Endothelial cell of umbilical vein (primary cell): ENCODE measurements around the gene ITGA8. TPM values are rescaled to one million over a fixed set of nuclear protein-coding genes. Genes with fewer than 3 reads are reported as not detected.
A peak's percentile ranks its signal among the peaks of the same experiment; 100 is the strongest.

Experiments
- BruUV-seq: library from RNA; stranded (reverse); fragments of 400-500 nt; replicated peaks from 2 replicates; lab custom pipeline; 2021; lab: Mats Ljungman, UMichigan
- CTCF ChIA-PET: fragments of 300-600, 350-600 bp; sonication (Branson Sonifier 250); formaldehyde crosslinking; loops from one replicate; lab custom pipeline; 2021; ENCODE audit warnings: antibody characterized with exemption, inconsistent platforms; lab: Charles Lee
- POLR2A ChIA-PET: fragments of 300-600, 350-600 bp; sonication (Branson Sonifier 250); formaldehyde crosslinking; loops from one replicate; lab custom pipeline; 2021; ENCODE audit warnings: antibody characterized with exemption, inconsistent platforms; lab: Charles Lee
- DNase-seq: peaks from one replicate; pipeline ENCODE4 v3.0.0-alpha.2; 2011; ENCODE audit warnings: low read depth, low spot score
- FAIRE-seq: peaks from 2 replicates; lab custom pipeline; 2011; peaks lifted over from hg19 to GRCh38; lab: Jason Lieb, UNC
- H2AFZ ChIP-seq: 2 replicates; pipeline ENCODE4 v1.6.0; 2012; ENCODE audit warnings: low read depth, low read length, control low read depth, inconsistent platforms
- H3K27ac ChIP-seq: 2 replicates; pipeline ENCODE4 v1.5.1; 2011; ENCODE audit warnings: low read depth, mild to moderate bottlenecking, control low read depth, low read length, moderate library complexity; ENCODE audit not compliant: insufficient read depth
- H3K27me3 ChIP-seq, 2 experiments: 2 replicates each; pipeline versions ENCODE4 v1.6.0 to v1.6.1; 2011; ENCODE audit warnings: low read length in 2 of 2, mixed read lengths in 1 of 2; ENCODE audit not compliant: control insufficient read depth in 2 of 2, insufficient read depth in 2 of 2
- H3K36me3 ChIP-seq, 2 experiments: 2 replicates in 1 of 2; 3 replicates in 1 of 2; pipeline ENCODE4 v1.5.1; 2011; ENCODE audit warnings: low read length in 2 of 2, mild to moderate bottlenecking in 1 of 2, moderate library complexity in 1 of 2; ENCODE audit not compliant: control insufficient read depth in 2 of 2, insufficient read depth in 2 of 2; ENCODE audit errors: extremely low read depth in 1 of 2
- H3K4me1 ChIP-seq: 3 replicates; pipeline ENCODE4 v1.5.1; 2011; ENCODE audit warnings: mild to moderate bottlenecking, low read length; ENCODE audit not compliant: control insufficient read depth, insufficient read depth; ENCODE audit errors: extremely low read depth
- H3K4me2 ChIP-seq: 2 replicates; pipeline ENCODE4 v1.6.1; 2011; ENCODE audit warnings: low read length, control low read depth, mixed read lengths; ENCODE audit not compliant: insufficient read depth
- H3K4me3 ChIP-seq, 3 experiments: fragments of 200-600 bp in 1 of 3; sonication (generic), shearing (Covaris generic) in 1 of 3; replicated peaks in 1 of 3; 2 replicates each; pipeline ENCODE4 v1.5.1; 2011 to 2016; ENCODE audit warnings: control low read depth in 3 of 3, low read length in 3 of 3, mild to moderate bottlenecking in 2 of 3, inconsistent platforms in 1 of 3, low read depth in 1 of 3, moderate library complexity in 1 of 3; ENCODE audit not compliant: insufficient read depth in 1 of 3
- H3K79me2 ChIP-seq: 2 replicates; pipeline ENCODE4 v1.6.0; 2012; ENCODE audit warnings: low read length, inconsistent platforms; ENCODE audit not compliant: control insufficient read depth, insufficient read depth
- H3K9ac ChIP-seq: replicated peaks from 2 replicates; pipeline ENCODE3; 2011; ENCODE audit warnings: low read length, control low read depth; ENCODE audit not compliant: insufficient read depth; ENCODE audit errors: extremely low read depth
- H3K9me1 ChIP-seq: replicated peaks from 3 replicates; pipeline ENCODE4 v1.6.0; 2011; ENCODE audit warnings: mild to moderate bottlenecking, low read length; ENCODE audit not compliant: control insufficient read depth, insufficient read depth; ENCODE audit errors: extremely low read depth
- H3K9me3 ChIP-seq: replicated peaks from 2 replicates; pipeline ENCODE4 v1.5.1; 2012; ENCODE audit warnings: low read length, inconsistent platforms; ENCODE audit not compliant: control insufficient read depth, insufficient read depth
- H4K20me1 ChIP-seq: replicated peaks from 2 replicates; pipeline ENCODE3; 2011; ENCODE audit warnings: mild to moderate bottlenecking, low read length; ENCODE audit not compliant: control insufficient read depth, insufficient read depth; ENCODE audit errors: extremely low read depth
- EZH2 ChIP-seq: IDR thresholded peaks from 2 replicates; pipeline ENCODE4 v1.6.1; 2012; ENCODE audit warnings: borderline replicate concordance, low read depth, mild to moderate bottlenecking, moderate library complexity, low read length, inconsistent platforms; ENCODE audit not compliant: severe bottlenecking
- FOS ChIP-seq: IDR thresholded peaks from 2 replicates; pipeline ENCODE4 v1.6.1; 2011; ENCODE audit warnings: mild to moderate bottlenecking, low read length, moderate library complexity, borderline replicate concordance; ENCODE audit not compliant: insufficient read depth
- GATA2 ChIP-seq: IDR thresholded peaks from 2 replicates; pipeline ENCODE4 v1.7.0; 2011; ENCODE audit warnings: low read depth, mild to moderate bottlenecking, moderate library complexity, mixed read lengths, low read length; ENCODE audit not compliant: insufficient read length, insufficient read depth
- JUN ChIP-seq: IDR thresholded peaks from 2 replicates; pipeline ENCODE4 v1.6.1; 2011; ENCODE audit warnings: borderline replicate concordance, low read depth; ENCODE audit not compliant: insufficient read length, insufficient read depth
- MYC ChIP-seq: IDR thresholded peaks from one replicate; pipeline ENCODE4 v1.6.1; 2011; ENCODE audit warnings: mild to moderate bottlenecking, low read depth, low read length
- POLR2A ChIP-seq: IDR thresholded peaks from 2 replicates; pipeline ENCODE4 v1.6.1; 2012; ENCODE audit warnings: low read depth, mild to moderate bottlenecking, control low read depth, low read length
- POLR2AphosphoS5 ChIP-seq: IDR thresholded peaks from 2 replicates; pipeline ENCODE4 v1.6.1; 2012; ENCODE audit warnings: low read depth, mild to moderate bottlenecking, control low read depth, low read length, moderate library complexity; ENCODE audit not compliant: insufficient read depth
- dilution Hi-C: fragments of 300-500 bp; cut with MboI; formaldehyde crosslinking; loops from one replicate; pipeline ENCODE4 v1.15.0; 2019; ENCODE audit warnings: low sequenced_read_pairs; ENCODE audit not compliant: extremely low pct_ligation_motif_present
- intact Hi-C: fragments of 100-400 bp; cut with micrococcal nuclease; formaldehyde crosslinking; loops from one replicate; pipeline ENCODE4 v1.10.0; 2022
- polyA plus RNA-seq, 4 experiments: library from polyadenylated mRNA; depleted of rRNA in 3 of 4; stranded (reverse) in 3 of 4; unstranded in 1 of 4; fragments of >200 nt; gene quantifications; 2 replicates each; pipeline versions ENCODE4 v1.2.1 to v1.2.3, GENCODE V29; 2011 to 2012; ENCODE audit warnings: missing spikeins in 1 of 4
- total RNA-seq: library from RNA; stranded (reverse); gene quantifications from 2 replicates; pipeline ENCODE4 v1.2.3, GENCODE V29; 2021
- TF ChIP-seq, protein P1 (sequence below), 2 donors: IDR thresholded peaks; 1 replicate in 1 of 2; 2 replicates in 1 of 2; pipeline ENCODE4 v1.5.1; 2011; ENCODE audit warnings: low read length in 2 of 2, mild to moderate bottlenecking in 2 of 2, moderate library complexity in 2 of 2, control low read depth in 1 of 2, inconsistent platforms in 1 of 2, low read depth in 1 of 2; ENCODE audit not compliant: insufficient read depth in 1 of 2; ENCODE audit errors: extremely low read depth in 1 of 2

ITGA8 gene
- total and polyA plus RNA-seq, 2 donors (not counting 3 experiments of a cell fraction or from before 2014, with no cell fraction given), result 0.04 to 0.40 TPM

DNA sequence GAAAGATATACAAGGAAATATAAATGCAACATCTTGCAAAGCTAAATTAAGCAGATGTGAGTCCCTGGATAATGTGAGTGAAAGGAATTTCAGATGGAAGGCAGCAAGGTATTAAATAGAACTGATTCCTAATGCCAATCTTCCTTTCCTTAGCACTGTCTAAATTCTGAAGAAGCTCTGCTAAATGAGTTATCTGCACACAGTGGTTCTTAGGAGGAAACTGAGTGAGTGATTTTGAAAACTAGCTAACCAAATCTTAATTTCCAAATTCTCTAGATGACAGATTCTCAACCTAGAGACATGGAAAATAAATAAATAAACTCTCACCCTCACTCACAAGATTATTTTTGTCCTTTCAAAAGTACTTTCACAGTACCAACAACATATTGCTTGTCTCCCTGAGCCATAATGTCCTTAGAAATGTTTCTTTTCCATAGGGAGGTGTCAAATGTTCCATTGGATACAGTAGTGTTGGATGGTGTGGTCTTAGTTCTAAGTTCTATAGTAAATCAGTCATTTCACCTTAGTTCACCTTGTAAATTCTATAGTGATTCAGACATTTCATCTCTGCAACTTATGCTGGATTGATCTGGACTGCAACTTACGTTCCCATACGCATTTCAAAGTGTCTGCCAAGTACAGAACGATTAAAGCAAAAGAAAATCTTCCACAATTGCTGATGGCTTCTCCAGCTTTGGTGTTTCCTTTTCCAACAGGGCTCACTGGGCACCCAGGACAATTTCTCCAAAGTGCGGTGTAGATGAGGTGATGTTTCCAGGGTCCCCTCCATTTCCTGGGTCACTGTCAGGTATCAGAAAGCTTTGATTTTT lies 203.3 kb downstream of the ITGA8 start:
- no peaks in the 10 kb centered on the region for H3K4me1 ChIP-seq
- H4K20me1 ChIP-seq, result no peaks in the 10 kb centered on the region
- no TSS peak for BruUV-seq
- no peaks in the 10 kb centered on the region for H3K79me2 ChIP-seq
- no peaks in the 10 kb centered on the region for H3K9me1 ChIP-seq
- intact Hi-C loops (no loop called here), dilution Hi-C loops (no loop called here)
- no peak for TF ChIP-seq JUN
- no peak for TF ChIP-seq MYC
- TF ChIP-seq FOS, result no peak
- DNase-seq (no peak), FAIRE-seq (peak; percentile 12)
- H3K27ac ChIP-seq, result no peak overlapping the region
- H3K9ac ChIP-seq, result no peak overlapping the region
- H2AFZ ChIP-seq, result no peak overlapping the region
- H3K4me2 ChIP-seq, result no peak overlapping the region
- no peak overlapping the region for H3K4me3 ChIP-seq
- ChIA-PET POLR2A (no interaction called here), CTCF (interaction anchor here (1.3 to 1.4 kb wide), 2 partner anchors 11 to 83 kb away, joined by 3 read pairs; no protein-coding TSS in a partner anchor)
- H3K9me3 ChIP-seq, result no peaks in the 10 kb centered on the region
- peaks cover 0 to 9% of the 10 kb centered on the region in 2 experiments for H3K27me3 ChIP-seq
- no peaks in the 10 kb centered on the region for H3K36me3 ChIP-seq

DNA sequence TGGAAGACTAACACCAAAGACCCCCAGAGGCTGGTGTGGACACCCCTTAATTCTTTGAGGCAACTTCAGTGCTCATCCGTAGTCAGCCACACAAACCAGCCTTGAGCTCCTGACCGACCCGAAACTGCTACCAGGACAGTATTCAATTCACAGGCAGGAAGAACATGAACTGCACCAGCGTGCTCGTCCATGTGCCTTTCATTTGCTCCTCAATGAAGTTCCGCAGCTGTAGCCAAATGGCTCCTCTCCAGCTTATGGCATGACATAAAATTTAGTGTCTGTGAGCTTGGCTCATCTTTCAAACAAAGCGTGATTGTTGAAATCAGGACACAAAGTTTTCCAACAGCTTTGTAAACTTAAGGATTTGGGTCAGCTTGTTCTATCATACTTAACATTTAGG lies 204.5 kb downstream of the ITGA8 start:
- CTCF ChIA-PET, result interaction anchor here (0.7 to 1.4 kb wide), 4 partner anchors 10 to 355 kb away, joined by 3 to 4 read pairs (median 3); no protein-coding TSS in a partner anchor
- no peak overlapping the region for H3K4me2 ChIP-seq

More for the DNA sequence above, 204.5 kb downstream of the ITGA8 start:
- Histone ChIP-seq H3K27ac (no peak overlapping the region), H3K9ac (no peak overlapping the region), H3K9me1 (no peaks in the 10 kb centered on the region), H3K9me3 (no peaks in the 10 kb centered on the region), H3K79me2 (no peaks in the 10 kb centered on the region), H3K4me1 (no peaks in the 10 kb centered on the region), H4K20me1 (no peaks in the 10 kb centered on the region), H2AFZ (no peak overlapping the region), H3K36me3 (no peaks in the 10 kb centered on the region), H3K27me3 (peaks cover 0 to 9% of the 10 kb centered on the region in 2 experiments), H3K4me3 (no peak overlapping the region)
- DNase-seq, result no peak
- no TSS peak for BruUV-seq
- intact Hi-C loops, result no loop called here
- POLR2A ChIA-PET, result no interaction called here
- dilution Hi-C loops, result no loop called here
- no peak for FAIRE-seq
- no peak for TF ChIP-seq EZH2
- no peak for TF ChIP-seq FOS
- TF ChIP-seq POLR2A, result no peak
- no peak for TF ChIP-seq POLR2AphosphoS5
- TF ChIP-seq GATA2, result no peak
- TF ChIP-seq, protein P1, sequence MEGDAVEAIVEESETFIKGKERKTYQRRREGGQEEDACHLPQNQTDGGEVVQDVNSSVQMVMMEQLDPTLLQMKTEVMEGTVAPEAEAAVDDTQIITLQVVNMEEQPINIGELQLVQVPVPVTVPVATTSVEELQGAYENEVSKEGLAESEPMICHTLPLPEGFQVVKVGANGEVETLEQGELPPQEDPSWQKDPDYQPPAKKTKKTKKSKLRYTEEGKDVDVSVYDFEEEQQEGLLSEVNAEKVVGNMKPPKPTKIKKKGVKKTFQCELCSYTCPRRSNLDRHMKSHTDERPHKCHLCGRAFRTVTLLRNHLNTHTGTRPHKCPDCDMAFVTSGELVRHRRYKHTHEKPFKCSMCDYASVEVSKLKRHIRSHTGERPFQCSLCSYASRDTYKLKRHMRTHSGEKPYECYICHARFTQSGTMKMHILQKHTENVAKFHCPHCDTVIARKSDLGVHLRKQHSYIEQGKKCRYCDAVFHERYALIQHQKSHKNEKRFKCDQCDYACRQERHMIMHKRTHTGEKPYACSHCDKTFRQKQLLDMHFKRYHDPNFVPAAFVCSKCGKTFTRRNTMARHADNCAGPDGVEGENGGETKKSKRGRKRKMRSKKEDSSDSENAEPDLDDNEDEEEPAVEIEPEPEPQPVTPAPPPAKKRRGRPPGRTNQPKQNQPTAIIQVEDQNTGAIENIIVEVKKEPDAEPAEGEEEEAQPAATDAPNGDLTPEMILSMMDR (IDR thresholded peaks at IDR 0.05; ENCODE audit: extremely low read depth in 1 of 2, insufficient read depth in 1 of 2, low read depth in 1 of 2, low read length in 2 of 2), result no peak
- no peak for TF ChIP-seq MYC
- no peak for TF ChIP-seq JUN
